H9 (cell line): ENCODE measurements around the gene PAPLN. TPM values are rescaled to one million over a fixed set of nuclear protein-coding genes. Genes with fewer than 3 reads are reported as not detected.

Experiments used
- DNase-seq: peaks from one replicate; pipeline ENCODE4 v3.0.0-alpha.2; 2017
- H2AFZ ChIP-seq: one replicate; pipeline ENCODE4 v1.6.1; 2013; ENCODE audit warnings: mild to moderate bottlenecking, low read length, control low read depth, moderate library complexity
- H2AK5ac ChIP-seq: 2 replicates; pipeline ENCODE4 v1.6.1; 2013; ENCODE audit warnings: low read length, control low read depth, mixed read lengths; ENCODE audit not compliant: insufficient read length
- H2BK120ac ChIP-seq: one replicate; pipeline ENCODE4 v1.6.1; 2013; ENCODE audit warnings: low read depth, mild to moderate bottlenecking, low read length, control low read depth, inconsistent platforms; ENCODE audit not compliant: poor library complexity, severe bottlenecking
- H2BK12ac ChIP-seq: 2 replicates; pipeline ENCODE4 v1.6.1; 2013; ENCODE audit warnings: low read length, control low read depth, mixed read lengths, low read depth; ENCODE audit not compliant: insufficient read length
- H2BK15ac ChIP-seq: 2 replicates; pipeline ENCODE4 v1.6.1; 2013; ENCODE audit warnings: low read depth, low read length, control low read depth
- H2BK20ac ChIP-seq: one replicate; pipeline ENCODE4 v1.6.1; 2013; ENCODE audit warnings: low read depth, mild to moderate bottlenecking, low read length, control low read depth, inconsistent platforms; ENCODE audit not compliant: poor library complexity, severe bottlenecking
- H2BK5ac ChIP-seq: 2 replicates; pipeline ENCODE4 v1.6.1; 2013; ENCODE audit warnings: low read length, control low read depth, mixed read lengths; ENCODE audit not compliant: insufficient read length
- H3K14ac ChIP-seq: 2 replicates; pipeline ENCODE4 v1.6.1; 2013; ENCODE audit warnings: low read length, control low read depth; ENCODE audit not compliant: insufficient read depth
- H3K18ac ChIP-seq: 2 replicates; pipeline ENCODE4 v1.6.1; 2013; ENCODE audit warnings: low read depth, mild to moderate bottlenecking, mixed read lengths, low read length, control low read depth; ENCODE audit not compliant: insufficient read length
- H3K23ac ChIP-seq: 2 replicates; pipeline ENCODE4 v1.6.1; 2013; ENCODE audit warnings: low read length, control low read depth, mixed read lengths, low read depth; ENCODE audit not compliant: insufficient read length
- H3K23me2 ChIP-seq: 2 replicates; pipeline ENCODE4 v1.6.1; 2013; ENCODE audit warnings: low read depth, mild to moderate bottlenecking, mixed read lengths, low read length, control low read depth; ENCODE audit not compliant: insufficient read length, poor library complexity, severe bottlenecking
- H3K27ac ChIP-seq: 2 replicates; pipeline ENCODE4 v1.5.1; 2013; ENCODE audit warnings: low read length, control low read depth, mixed read lengths, low read depth; ENCODE audit not compliant: insufficient read length
- H3K27me3 ChIP-seq: 2 replicates; pipeline ENCODE4 v1.6.1; 2013; ENCODE audit warnings: low read length, control low read depth, inconsistent platforms; ENCODE audit not compliant: insufficient read depth
- H3K4ac ChIP-seq: 2 replicates; pipeline ENCODE4 v1.6.1; 2013; ENCODE audit warnings: low read depth, mild to moderate bottlenecking, control low read depth, inconsistent platforms, low read length, moderate library complexity
- H3K4me1 ChIP-seq: 2 replicates; pipeline ENCODE4 v1.6.1; 2013; ENCODE audit warnings: low read length, control low read depth, inconsistent platforms; ENCODE audit not compliant: insufficient read depth
- H3K4me2 ChIP-seq: 2 replicates; pipeline ENCODE4 v1.6.1; 2013; ENCODE audit warnings: low read length, control low read depth, mixed read lengths; ENCODE audit not compliant: insufficient read length, insufficient read depth
- H3K56ac ChIP-seq: 2 replicates; pipeline ENCODE4 v1.6.1; 2013; ENCODE audit warnings: low read depth, mild to moderate bottlenecking, mixed read lengths, low read length, control low read depth; ENCODE audit not compliant: insufficient read length
- H3K79me1 ChIP-seq: 2 replicates; pipeline ENCODE4 v1.6.1; 2013; ENCODE audit warnings: low read depth, mild to moderate bottlenecking, moderate library complexity, low read length, control low read depth, inconsistent platforms; ENCODE audit not compliant: insufficient read depth, poor library complexity, severe bottlenecking
- H3K79me2 ChIP-seq: 2 replicates; pipeline ENCODE4 v1.6.1; 2013; ENCODE audit warnings: low read length, control low read depth, inconsistent platforms; ENCODE audit not compliant: insufficient read depth
- H3K9ac ChIP-seq: 2 replicates; pipeline ENCODE4 v1.6.1; 2013; ENCODE audit warnings: low read length, control low read depth, mixed read lengths; ENCODE audit not compliant: insufficient read length; ENCODE audit errors: extremely low read depth
- H3K9me3 ChIP-seq: one replicate; pipeline ENCODE4 v1.6.1; 2013; ENCODE audit warnings: low read depth, low read length, inconsistent platforms; ENCODE audit not compliant: control insufficient read depth
- H3T11ph ChIP-seq: one replicate; pipeline ENCODE4 v1.6.1; 2013; ENCODE audit warnings: mild to moderate bottlenecking, low read length, control low read depth, inconsistent platforms
- H4K20me1 ChIP-seq: one replicate; pipeline ENCODE4 v1.6.1; 2013; ENCODE audit not compliant: control insufficient read depth, insufficient read length, insufficient read depth
- H4K5ac ChIP-seq: 2 replicates; pipeline ENCODE4 v1.6.1; 2013; ENCODE audit warnings: low read depth, mild to moderate bottlenecking, mixed read lengths, low read length, control low read depth; ENCODE audit not compliant: insufficient read length
- H4K8ac ChIP-seq: replicated peaks from 2 replicates; pipeline ENCODE4 v1.6.1; 2013; ENCODE audit warnings: low read length, control low read depth, mixed read lengths, low read depth; ENCODE audit not compliant: insufficient read length
- H4K91ac ChIP-seq: 2 replicates; pipeline ENCODE4 v1.6.1; 2013; ENCODE audit warnings: low read depth, mild to moderate bottlenecking, moderate library complexity, mixed read lengths, low read length, control low read depth; ENCODE audit not compliant: insufficient read length
- H3K27ac Mint-ChIP-seq, 3 experiments: 2 replicates in 2 of 3; 3 replicates in 1 of 3; pipeline ENCODE4 v1.8.0; 2020 to 2021; ENCODE audit warnings: mixed read lengths in 3 of 3, mild to moderate bottlenecking in 1 of 3, moderate library complexity in 1 of 3
- H3K27me3 Mint-ChIP-seq: 2 replicates; pipeline ENCODE4 v1.8.0; 2021; ENCODE audit warnings: low read depth, mild to moderate bottlenecking, moderate library complexity, mixed read lengths
- H3K36me3 Mint-ChIP-seq, 3 experiments: 2 replicates in 2 of 3; 3 replicates in 1 of 3; pipeline ENCODE4 v1.8.0; 2020 to 2021; ENCODE audit warnings: low read depth in 3 of 3, mixed read lengths in 3 of 3; ENCODE audit not compliant: insufficient read depth in 1 of 3
- H3K4me1 Mint-ChIP-seq, 2 experiments: 2 replicates each; pipeline ENCODE4 v1.8.0; 2020; ENCODE audit warnings: mixed read lengths in 2 of 2
- H3K4me3 Mint-ChIP-seq, 2 experiments: 2 replicates in 1 of 2; 3 replicates in 1 of 2; pipeline ENCODE4 v1.8.0; 2020 to 2021; ENCODE audit warnings: mild to moderate bottlenecking in 2 of 2, mixed read lengths in 2 of 2, moderate library complexity in 1 of 2
- H3K9me3 Mint-ChIP-seq, 2 experiments: 2 replicates in 1 of 2; 3 replicates in 1 of 2; pipeline ENCODE4 v1.8.0; 2020; ENCODE audit warnings: mild to moderate bottlenecking in 2 of 2, mixed read lengths in 2 of 2, moderate library complexity in 1 of 2
- CTCF ChIP-seq: fragments of 200-600 bp; sonication (generic); conservative IDR thresholded peaks from 3 replicates; pipeline ENCODE4 v1.8.0; 2021; ENCODE audit warnings: antibody characterized with exemption, mild to moderate bottlenecking
- WGBS: extraction: QIAGEN DNeasy Blood & Tissue Kit; methylation state at CpG from one replicate; pipeline ENCODE4 v1.1.7; 2013; ENCODE audit warnings: missing lambda C conversion rate, low lambda C conversion rate, mixed read lengths; ENCODE audit not compliant: insufficient read length; ENCODE audit errors: extremely low coverage; 5-methylcytosine and 5-hydroxymethylcytosine counted together
- long read RNA-seq: library from polyadenylated mRNA; unstranded; transcript quantifications from one replicate; pipeline ENCODE4 v2.0.0, GENCODE V29; 2020
- total RNA-seq: library from RNA; stranded (reverse); gene quantifications from 2 replicates; pipeline ENCODE4 v1.2.1, GENCODE V29; 2021

Gene PAPLN, protein sequence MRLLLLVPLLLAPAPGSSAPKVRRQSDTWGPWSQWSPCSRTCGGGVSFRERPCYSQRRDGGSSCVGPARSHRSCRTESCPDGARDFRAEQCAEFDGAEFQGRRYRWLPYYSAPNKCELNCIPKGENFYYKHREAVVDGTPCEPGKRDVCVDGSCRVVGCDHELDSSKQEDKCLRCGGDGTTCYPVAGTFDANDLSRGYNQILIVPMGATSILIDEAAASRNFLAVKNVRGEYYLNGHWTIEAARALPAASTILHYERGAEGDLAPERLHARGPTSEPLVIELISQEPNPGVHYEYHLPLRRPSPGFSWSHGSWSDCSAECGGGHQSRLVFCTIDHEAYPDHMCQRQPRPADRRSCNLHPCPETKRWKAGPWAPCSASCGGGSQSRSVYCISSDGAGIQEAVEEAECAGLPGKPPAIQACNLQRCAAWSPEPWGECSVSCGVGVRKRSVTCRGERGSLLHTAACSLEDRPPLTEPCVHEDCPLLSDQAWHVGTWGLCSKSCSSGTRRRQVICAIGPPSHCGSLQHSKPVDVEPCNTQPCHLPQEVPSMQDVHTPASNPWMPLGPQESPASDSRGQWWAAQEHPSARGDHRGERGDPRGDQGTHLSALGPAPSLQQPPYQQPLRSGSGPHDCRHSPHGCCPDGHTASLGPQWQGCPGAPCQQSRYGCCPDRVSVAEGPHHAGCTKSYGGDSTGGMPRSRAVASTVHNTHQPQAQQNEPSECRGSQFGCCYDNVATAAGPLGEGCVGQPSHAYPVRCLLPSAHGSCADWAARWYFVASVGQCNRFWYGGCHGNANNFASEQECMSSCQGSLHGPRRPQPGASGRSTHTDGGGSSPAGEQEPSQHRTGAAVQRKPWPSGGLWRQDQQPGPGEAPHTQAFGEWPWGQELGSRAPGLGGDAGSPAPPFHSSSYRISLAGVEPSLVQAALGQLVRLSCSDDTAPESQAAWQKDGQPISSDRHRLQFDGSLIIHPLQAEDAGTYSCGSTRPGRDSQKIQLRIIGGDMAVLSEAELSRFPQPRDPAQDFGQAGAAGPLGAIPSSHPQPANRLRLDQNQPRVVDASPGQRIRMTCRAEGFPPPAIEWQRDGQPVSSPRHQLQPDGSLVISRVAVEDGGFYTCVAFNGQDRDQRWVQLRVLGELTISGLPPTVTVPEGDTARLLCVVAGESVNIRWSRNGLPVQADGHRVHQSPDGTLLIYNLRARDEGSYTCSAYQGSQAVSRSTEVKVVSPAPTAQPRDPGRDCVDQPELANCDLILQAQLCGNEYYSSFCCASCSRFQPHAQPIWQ
- total RNA-seq: 6.9 and 8.5 TPM in 2 replicates
- long read RNA-seq, partial matches to known transcripts: 0 of 7 reads
- long read RNA-seq, other reads (novel, unspliced or antisense): 6 of 7 reads

DNA sequence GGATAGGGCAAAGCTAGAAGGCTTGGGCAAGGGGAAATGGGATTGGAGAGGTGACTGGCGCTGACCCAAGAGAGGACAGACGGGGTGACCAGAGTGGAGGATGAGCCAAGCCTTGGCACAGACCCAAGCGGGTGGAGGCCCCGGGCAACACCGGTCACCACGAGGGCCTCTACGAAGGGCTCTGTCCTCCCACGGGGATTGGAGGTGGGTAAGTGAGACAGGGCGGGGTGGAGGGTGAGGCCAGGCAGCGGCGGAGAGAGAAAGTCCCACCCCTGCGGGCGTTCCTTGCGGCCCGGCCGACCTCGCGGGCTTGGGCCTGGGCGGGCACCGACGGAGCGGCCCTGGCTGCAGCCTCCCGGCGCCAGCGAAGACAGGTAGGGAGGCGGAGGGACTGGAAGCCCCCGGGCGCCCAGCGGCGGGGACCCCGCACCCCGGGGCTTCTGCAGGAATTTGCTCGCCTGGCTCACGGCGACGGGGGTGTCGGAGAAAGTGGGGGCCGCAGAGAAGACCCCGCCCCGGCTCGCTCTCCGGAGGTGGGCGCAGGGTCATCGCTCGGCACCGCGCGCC is at the start of gene PAPLN:
Gene PAPLN, plus strand, starts transcription at position 288 of the 567 bp plus-strand sequence. CDS start 2,273 bp downstream, outside the sequence.
- no peak within 1 kb of the TSS for H3K56ac ChIP-seq
- no peak within 1 kb of the TSS for H2AFZ ChIP-seq
- TF ChIP-seq CTCF: no peak
- peak within 1 kb of the TSS; percentile 86 for H3K4me2 ChIP-seq
- H3K27me3 ChIP-seq: peaks cover 22% of the 10 kb centered on the region
- H3K9me3 ChIP-seq: no peaks in the 10 kb centered on the region
- H3K18ac ChIP-seq: peak within 1 kb of the TSS; percentile 49
- H2BK15ac ChIP-seq: no peak within 1 kb of the TSS
- H3K4ac ChIP-seq: no peak within 1 kb of the TSS
- H2BK120ac ChIP-seq: no peak within 1 kb of the TSS
- no peaks in the 10 kb centered on the region; a peak in 1 of 5 replicates for H3K9me3 Mint-ChIP-seq
- H3K27ac Mint-ChIP-seq: peak within 1 kb of the TSS in 1 of 3 experiments; percentile 29; a peak in 2 of 7 replicates
- peaks cover 72% of the 10 kb centered on the region for H3K27me3 Mint-ChIP-seq
- no peak within 1 kb of the TSS for H4K5ac ChIP-seq
- no peaks in the 10 kb centered on the region for H3K79me1 ChIP-seq
- peaks cover 0 to 3% (median 0%) of the 10 kb centered on the region in 3 experiments; a peak in 1 of 7 replicates for H3K36me3 Mint-ChIP-seq
- peaks cover 66 to 72% of the 10 kb centered on the region in 2 experiments for H3K4me1 Mint-ChIP-seq
- no peaks in the 10 kb centered on the region for H4K20me1 ChIP-seq
- H3K23ac ChIP-seq: no peak within 1 kb of the TSS
- H2BK12ac ChIP-seq: no peak within 1 kb of the TSS
- no peak within 1 kb of the TSS for H3K27ac ChIP-seq
- no peak within 1 kb of the TSS for H3T11ph ChIP-seq
- no peak for DNase-seq
- no peak within 1 kb of the TSS; the same call in 1 of the 2 replicates for H3K14ac ChIP-seq
- peaks cover 7% of the 10 kb centered on the region; the same call in 1 of the 2 replicates for H3K4me1 ChIP-seq
- no peak within 1 kb of the TSS for H2BK20ac ChIP-seq
- peaks cover 16% of the 10 kb centered on the region for H3K23me2 ChIP-seq
- no peak within 1 kb of the TSS for H4K8ac ChIP-seq
- no peak within 1 kb of the TSS for H2AK5ac ChIP-seq
- H3K4me3 Mint-ChIP-seq: peak within 1 kb of the TSS; percentile 57 to 85
- H3K79me2 ChIP-seq: no peaks in the 10 kb centered on the region
- no peak within 1 kb of the TSS for H4K91ac ChIP-seq
- H3K9ac ChIP-seq: peak within 1 kb of the TSS; percentile 25
- H2BK5ac ChIP-seq: no peak within 1 kb of the TSS
- no CpG with 5 or more reads among the region's 48 CpGs for WGBS
